Measurements from ENCODE around the gene WDFY4.

DNA sequence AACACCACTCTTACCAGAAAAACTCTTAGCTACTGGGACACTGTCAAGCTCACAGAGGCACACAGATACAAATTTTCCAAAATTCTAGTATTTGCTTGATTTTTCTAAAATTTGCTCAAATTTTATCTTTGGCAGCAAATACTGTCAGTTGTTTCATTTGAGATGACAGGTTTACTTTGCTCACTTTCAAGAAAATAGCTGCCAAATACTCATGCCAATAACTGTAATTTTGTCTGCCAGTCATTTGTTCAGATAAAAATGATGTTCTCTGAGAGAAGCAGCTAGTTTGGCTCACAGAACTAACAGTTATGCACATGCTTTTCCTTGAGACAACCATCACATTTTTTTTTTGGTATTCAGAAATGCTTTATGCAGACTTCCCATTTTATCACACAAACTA lies 172.2 kb downstream of the WDFY4 start:
- TF ChIP-seq, protein P1, sequence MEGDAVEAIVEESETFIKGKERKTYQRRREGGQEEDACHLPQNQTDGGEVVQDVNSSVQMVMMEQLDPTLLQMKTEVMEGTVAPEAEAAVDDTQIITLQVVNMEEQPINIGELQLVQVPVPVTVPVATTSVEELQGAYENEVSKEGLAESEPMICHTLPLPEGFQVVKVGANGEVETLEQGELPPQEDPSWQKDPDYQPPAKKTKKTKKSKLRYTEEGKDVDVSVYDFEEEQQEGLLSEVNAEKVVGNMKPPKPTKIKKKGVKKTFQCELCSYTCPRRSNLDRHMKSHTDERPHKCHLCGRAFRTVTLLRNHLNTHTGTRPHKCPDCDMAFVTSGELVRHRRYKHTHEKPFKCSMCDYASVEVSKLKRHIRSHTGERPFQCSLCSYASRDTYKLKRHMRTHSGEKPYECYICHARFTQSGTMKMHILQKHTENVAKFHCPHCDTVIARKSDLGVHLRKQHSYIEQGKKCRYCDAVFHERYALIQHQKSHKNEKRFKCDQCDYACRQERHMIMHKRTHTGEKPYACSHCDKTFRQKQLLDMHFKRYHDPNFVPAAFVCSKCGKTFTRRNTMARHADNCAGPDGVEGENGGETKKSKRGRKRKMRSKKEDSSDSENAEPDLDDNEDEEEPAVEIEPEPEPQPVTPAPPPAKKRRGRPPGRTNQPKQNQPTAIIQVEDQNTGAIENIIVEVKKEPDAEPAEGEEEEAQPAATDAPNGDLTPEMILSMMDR (IDR thresholded peaks at IDR 0.05; ENCODE audit: extremely low read depth in 1 of 2, insufficient read depth in 1 of 2, low read depth in 1 of 2, low read length in 2 of 2) = no peak
- no peak for TF ChIP-seq POLR2A (IDR thresholded peaks at IDR 0.05; ENCODE audit: low read depth, low read length)
